AG04450 (cell line): ENCODE data around the gene TMCC1. TPM values are rescaled to one million over a fixed set of nuclear protein-coding genes. Genes with fewer than 3 reads are reported as not detected.

Experiments used
- CTCF ChIA-PET: fragments of 300-600, 350-600 bp; formaldehyde crosslinking; extraction: SDS; loops from one replicate; lab custom pipeline; 2022; ENCODE audit warnings: antibody characterized with exemption, inconsistent platforms; lab: Charles Lee
- POLR2A ChIA-PET: fragments of 350-600 bp; formaldehyde crosslinking; extraction: SDS; loops from one replicate; lab custom pipeline; 2021; ENCODE audit warnings: antibody characterized with exemption, inconsistent platforms; lab: Yijun Ruan, JAX
- DNase-seq: peaks from one replicate; pipeline ENCODE4 v3.0.0-alpha.2; 2011; ENCODE audit warnings: low read depth, low spot score
- H3K27ac ChIP-seq: one replicate; pipeline ENCODE4 v1.5.1; 2012; ENCODE audit warnings: low read depth, low read length, control low read depth
- H3K27me3 ChIP-seq: one replicate; pipeline ENCODE4 v1.6.0; 2012; ENCODE audit warnings: low read length; ENCODE audit not compliant: control insufficient read depth, insufficient read depth
- H3K4me3 ChIP-seq: 2 replicates; pipeline ENCODE4 v1.5.1; 2011; ENCODE audit warnings: mild to moderate bottlenecking, low read depth, low read length, control low read depth
- H3K9me3 ChIP-seq: 2 replicates; pipeline ENCODE4 v1.5.1; 2012; ENCODE audit warnings: low read length; ENCODE audit not compliant: control insufficient read depth, insufficient read depth
- CTCF ChIP-seq: IDR thresholded peaks from 2 replicates; pipeline ENCODE4 v1.5.1; 2011; ENCODE audit warnings: low read depth, low read length, control low read depth, inconsistent platforms
- polyA plus RNA-seq: library from polyadenylated mRNA; depleted of rRNA; stranded (reverse); fragments of >200 nt; gene quantifications from 2 replicates; pipeline ENCODE4 v1.2.3, GENCODE V29; 2011

Gene TMCC1
- polyA plus RNA-seq, 1 experiment = 14.1 TPM

DNA sequence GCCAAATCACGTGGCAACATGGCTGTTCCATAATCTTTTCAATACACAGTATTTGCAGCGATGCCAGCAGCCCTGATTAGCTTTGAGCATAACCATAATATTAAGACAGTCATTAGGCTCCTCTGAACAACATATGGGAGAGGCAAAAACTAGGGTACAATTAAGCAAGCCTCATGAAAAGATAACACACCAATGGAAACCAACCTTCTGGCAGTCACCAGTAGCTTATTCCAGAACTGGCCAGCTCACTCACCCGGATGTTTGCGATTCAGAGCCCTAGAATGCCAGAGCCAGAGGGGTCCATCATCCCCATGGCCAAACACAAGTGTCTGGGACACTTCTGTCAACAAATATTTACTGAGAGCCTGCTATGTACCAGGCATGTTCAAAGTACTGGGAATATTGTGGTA is 238.2 kb downstream of the TMCC1 start:
- Histone ChIP-seq H3K27ac (no peak overlapping the region), H3K4me3 (no peak overlapping the region), H3K27me3 (no peaks in the 10 kb centered on the region), H3K9me3 (no peaks in the 10 kb centered on the region)
- DNase-seq = no peak
- ChIA-PET CTCF (interaction anchor here (1.2 to 3.3 kb wide), 3 partner anchors 170 to 287 kb away, joined by 4 to 20 read pairs (median 6); no protein-coding TSS in a partner anchor), POLR2A (no interaction called here)
- no peak for TF ChIP-seq CTCF

DNA sequence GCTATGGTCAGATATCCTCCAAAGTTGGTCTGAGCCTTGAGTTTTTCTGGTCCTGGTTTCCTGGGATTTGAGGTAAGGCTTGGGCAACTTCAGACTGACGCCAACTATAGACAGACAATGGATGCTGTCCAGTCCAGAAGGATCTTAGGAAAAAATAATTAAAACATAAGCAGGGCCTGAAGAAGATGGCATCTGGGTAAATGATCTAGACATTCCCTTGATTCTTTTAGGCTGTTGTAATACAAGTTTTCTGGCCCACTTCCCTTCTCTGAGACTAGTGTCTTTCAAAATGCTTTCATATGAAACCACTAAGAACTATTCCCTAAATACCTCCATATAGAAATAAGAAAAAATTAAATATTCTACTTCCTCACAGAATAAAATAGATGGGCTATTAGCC is 239.4 kb downstream of the TMCC1 start:
- CTCF ChIA-PET = interaction anchor here (1.5 to 3.3 kb wide), 2 partner anchors 171 to 175 kb away, joined by 6 to 20 read pairs; no protein-coding TSS in a partner anchor
- POLR2A ChIA-PET = no interaction called here

DNA sequence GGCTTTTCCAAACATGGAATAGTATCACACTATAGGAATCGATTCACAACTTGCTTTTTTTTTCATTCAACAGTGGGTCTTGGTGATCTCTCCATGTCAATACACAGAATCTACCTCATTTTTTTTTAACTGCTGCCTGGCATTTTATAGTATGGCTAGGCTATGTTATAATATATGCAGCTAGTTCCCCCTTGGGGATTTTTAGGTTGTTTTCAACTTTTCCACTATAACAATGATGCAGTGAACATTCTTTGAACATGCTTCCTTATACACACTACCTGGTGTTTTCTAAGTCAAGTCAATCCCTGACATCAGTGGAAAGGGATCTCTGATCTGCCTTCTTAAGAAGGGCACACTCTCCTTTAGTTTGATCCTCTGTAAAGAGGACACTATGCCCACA is 240.5 kb downstream of the TMCC1 start:
- Histone ChIP-seq H3K9me3 (no peaks in the 10 kb centered on the region), H3K27ac (no peak overlapping the region), H3K4me3 (no peak overlapping the region), H3K27me3 (no peaks in the 10 kb centered on the region)
- CTCF ChIA-PET = interaction anchor here (0.9 to 3.3 kb wide), 3 partner anchors 20 to 289 kb away, joined by 3 to 20 read pairs (median 4); no protein-coding TSS in a partner anchor
- POLR2A ChIA-PET = no interaction called here
- no peak for DNase-seq
- TF ChIP-seq CTCF = no peak

More for the DNA sequence above, 239.4 kb downstream of the TMCC1 start:
- H3K9me3 ChIP-seq = no peaks in the 10 kb centered on the region
- no peaks in the 10 kb centered on the region for H3K27me3 ChIP-seq
- no peak overlapping the region for H3K4me3 ChIP-seq
- no peak overlapping the region for H3K27ac ChIP-seq
- no peak for TF ChIP-seq CTCF
- DNase-seq = no peak

GRCh38 chr3:129651435-129652202 is 241.9 kb downstream of the TMCC1 start:
- ChIA-PET POLR2A (no interaction called here), CTCF (interaction anchor here (0.8 to 1.2 kb wide), 3 partner anchors 174 to 282 kb away, joined by 3 to 15 read pairs (median 5); no protein-coding TSS in a partner anchor)
- Histone ChIP-seq H3K27ac (no peak overlapping the region), H3K9me3 (no peaks in the 10 kb centered on the region), H3K4me3 (no peak overlapping the region), H3K27me3 (no peaks in the 10 kb centered on the region)
- peak; percentile 20 for DNase-seq
- TF ChIP-seq CTCF = no peak

GRCh38 chr3:129650256-129650872 is 243.1 kb downstream of the TMCC1 start:
- POLR2A ChIA-PET = no interaction called here

More at GRCh38 chr3:129650256-129650872, 243.1 kb downstream of the TMCC1 start:
- no peaks in the 10 kb centered on the region for H3K27me3 ChIP-seq
- CTCF ChIA-PET = interaction anchor here (0.7 to 4.4 kb wide), 16 partner anchors 12 to 1667 kb away, joined by 3 to 38 read pairs (median 4); no protein-coding TSS in a partner anchor
- no peak for DNase-seq
- H3K27ac ChIP-seq = no peak overlapping the region
- no peak overlapping the region for H3K4me3 ChIP-seq
- peak; percentile 79 for TF ChIP-seq CTCF
- H3K9me3 ChIP-seq = no peaks in the 10 kb centered on the region
